ENCODE data around the gene AMOTL2.

AMOTL2 gene

DNA sequence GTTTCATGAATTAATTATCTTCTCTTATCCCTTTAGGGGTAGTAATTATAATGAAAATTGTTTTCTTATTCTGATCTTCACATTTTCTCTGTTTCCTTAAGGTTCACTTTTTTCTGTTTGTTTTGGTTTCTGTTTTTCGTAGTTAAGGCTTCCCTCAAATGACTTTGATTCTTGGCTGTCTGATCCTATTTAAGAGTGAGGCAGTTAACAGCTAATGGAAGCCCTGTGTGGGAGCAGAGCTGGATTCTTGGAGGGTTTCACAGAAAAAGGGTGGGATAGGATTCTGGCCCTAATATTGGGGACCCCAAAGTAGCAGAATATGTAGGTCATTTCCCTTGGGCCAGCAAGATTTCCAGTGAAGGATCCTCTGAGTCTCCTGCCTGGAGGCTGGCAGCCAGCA is 6.8 kb upstream of the AMOTL2 start:
- no peak for TF ChIP-seq REST (IDR thresholded peaks at IDR 0.05; ENCODE audit: insufficient replicate concordance, low read depth)
- no peak for TF ChIP-seq POLR2AphosphoS5 (IDR thresholded peaks at IDR 0.05; ENCODE audit: low read depth)
- no peak for TF ChIP-seq SPI1 (IDR thresholded peaks at IDR 0.05; ENCODE audit: borderline replicate concordance, low read depth)
- no peak for TF ChIP-seq GABPA (IDR thresholded peaks at IDR 0.05; ENCODE audit: low read depth)
- TF ChIP-seq CTCF (IDR thresholded peaks at IDR 0.05; ENCODE audit: insufficient read depth, low read length) = no peak
- Histone ChIP-seq H3K27ac (replicated peaks) (no peak overlapping the region), H3K4me3 (replicated peaks; ENCODE audit: insufficient read depth, low read length) (no peak overlapping the region), H3K27me3 (ENCODE audit: insufficient read depth, poor library complexity, severe bottlenecking) (peaks cover 8% of the 10 kb centered on the region)
- DNase-seq (ENCODE audit: low read depth in 1 of 2, low spot score in 1 of 2) = no peak

GRCh38 chr3:134380249-134380648 is 6.0 kb upstream of the AMOTL2 start:
- H3K4me3 ChIP-seq (replicated peaks; ENCODE audit: insufficient read depth, low read length) = no peak overlapping the region
- H3K27ac ChIP-seq (replicated peaks) = no peak overlapping the region
- TF ChIP-seq REST (IDR thresholded peaks at IDR 0.05; ENCODE audit: insufficient replicate concordance, low read depth) (no peak), SPI1 (IDR thresholded peaks at IDR 0.05; ENCODE audit: borderline replicate concordance, low read depth) (no peak), CTCF (IDR thresholded peaks at IDR 0.05; ENCODE audit: insufficient read depth, low read length) (no peak), GABPA (IDR thresholded peaks at IDR 0.05; ENCODE audit: low read depth) (no peak)
- H3K27me3 ChIP-seq (ENCODE audit: insufficient read depth, poor library complexity, severe bottlenecking) = peaks cover 16% of the 10 kb centered on the region
- DNase-seq (ENCODE audit: low read depth in 1 of 2, low spot score in 1 of 2) = no peak

GRCh38 chr3:134378818-134379217 is 4.6 kb upstream of the AMOTL2 start:
- peaks cover 27% of the 10 kb centered on the region for H3K27me3 ChIP-seq (ENCODE audit: insufficient read depth, poor library complexity, severe bottlenecking)

More at GRCh38 chr3:134378818-134379217, 4.6 kb upstream of the AMOTL2 start:
- H3K27ac ChIP-seq (replicated peaks) = no peak overlapping the region
- DNase-seq (ENCODE audit: low read depth in 1 of 2, low spot score in 1 of 2) = no peak
- TF ChIP-seq GABPA (IDR thresholded peaks at IDR 0.05; ENCODE audit: low read depth) = no peak
- no peak for TF ChIP-seq POLR2AphosphoS5 (IDR thresholded peaks at IDR 0.05; ENCODE audit: low read depth)
- TF ChIP-seq REST (IDR thresholded peaks at IDR 0.05; ENCODE audit: insufficient replicate concordance, low read depth) = no peak
- no peak for TF ChIP-seq CTCF (IDR thresholded peaks at IDR 0.05; ENCODE audit: insufficient read depth, low read length)
- no peak for TF ChIP-seq SPI1 (IDR thresholded peaks at IDR 0.05; ENCODE audit: borderline replicate concordance, low read depth)
- H3K4me3 ChIP-seq (replicated peaks; ENCODE audit: insufficient read depth, low read length) = no peak overlapping the region

All from HL-60 (cell line).